Esophagus muscularis mucosa (tissue), 3 donors: ENCODE measurements around the gene PDCD1.

ENCODE experiments used
- CTCF ChIP-seq, 3 experiments: fragments of 200-600 bp in 2 of 3; fragments of 450-650 bp in 1 of 3; sonication (generic) in 2 of 3; IDR thresholded peaks; one replicate each; pipeline ENCODE4 v1.5.1; 2017 to 2019; ENCODE audit warnings: antibody characterized with exemption in 3 of 3, mild to moderate bottlenecking in 2 of 3, moderate library complexity in 1 of 3
- EP300 ChIP-seq: sonication (generic); formaldehyde crosslinking; IDR thresholded peaks from one replicate; pipeline ENCODE4 v1.6.1; 2017; ENCODE audit warnings: antibody characterized with exemption

- no peak for TF ChIP-seq CTCF (IDR thresholded peaks at IDR 0.05)
- TF ChIP-seq EP300 = no peak
These were observed 7.2 kb downstream of the PDCD1 start for GRCh38 chr2:241851325-241852115.
